GM12878 (cell line): Measurements from ENCODE around the gene EVC. TPM values are rescaled to one million over a fixed set of nuclear protein-coding genes. Genes with fewer than 3 reads are reported as not detected.

Experiments
- ATAC-seq: fragments of 200-7000 bp; cut with Tn5 transposase; 3 replicates; pipeline ENCODE4 v1.9.1; 2020; ENCODE audit warnings: mild to moderate bottlenecking, moderate library complexity
- BruUV-seq: library from RNA; stranded (reverse); fragments of 400-500 nt; replicated peaks from 2 replicates; lab custom pipeline; 2021; lab: Mats Ljungman, UMichigan
- CTCF ChIA-PET: fragments of 300-600 bp; sonication (Branson Sonifier 250); formaldehyde crosslinking; extraction: SDS; loops from one replicate; lab custom pipeline; 2021; ENCODE audit warnings: inconsistent platforms; lab: Yijun Ruan, JAX
- POLR2A ChIA-PET: fragments of 350-600 bp; formaldehyde crosslinking; extraction: SDS; loops from one replicate; lab custom pipeline; 2021; ENCODE audit warnings: inconsistent platforms; lab: Charles Lee
- RAD21 ChIA-PET: fragments of 300-600 bp; sonication (Branson Sonifier 250); formaldehyde crosslinking; loops from one replicate; lab custom pipeline; 2023; ENCODE audit warnings: antibody characterized with exemption; ENCODE audit not compliant: unreplicated experiment; lab: Charles Lee
- SMC1A ChIA-PET: fragments of 300-600 bp; sonication (Branson Sonifier 250); formaldehyde crosslinking; loops from one replicate; lab custom pipeline; 2023; ENCODE audit not compliant: unreplicated experiment, uncharacterized antibody; lab: Charles Lee
- DNase-seq: peaks from one replicate; pipeline ENCODE4 v3.0.0-alpha.2; 2011; ENCODE audit warnings: low read depth, low spot score
- FAIRE-seq: peaks from 3 replicates; lab custom pipeline; 2011; peaks lifted over from hg19 to GRCh38; lab: Jason Lieb, UNC
- H2AFZ ChIP-seq: 2 replicates; pipeline ENCODE4 v1.6.0; 2011; ENCODE audit warnings: low read depth, low read length, control low read depth; ENCODE audit not compliant: control insufficient read depth
- H3K27ac ChIP-seq: 2 replicates; pipeline ENCODE4 v1.5.1; 2011; ENCODE audit warnings: control low read depth; ENCODE audit not compliant: control insufficient read depth, insufficient read depth
- H3K27me3 ChIP-seq, 2 experiments: replicated peaks in 1 of 2; 2 replicates each; pipeline versions ENCODE4 v1.6.0 to v1.6.1; 2011; ENCODE audit warnings: low read length in 1 of 2; ENCODE audit not compliant: control insufficient read depth in 2 of 2, insufficient read depth in 2 of 2
- H3K36me3 ChIP-seq, 2 experiments: 2 replicates each; pipeline ENCODE4 v1.5.1; 2011; ENCODE audit warnings: low read length in 1 of 2; ENCODE audit not compliant: control insufficient read depth in 2 of 2, insufficient read depth in 2 of 2
- H3K4me1 ChIP-seq: 2 replicates; pipeline ENCODE4 v1.6.1; 2011; ENCODE audit warnings: mild to moderate bottlenecking, low read length, moderate library complexity, mixed read lengths; ENCODE audit not compliant: control insufficient read depth, insufficient read depth
- H3K4me2 ChIP-seq: 2 replicates; pipeline ENCODE4 v1.6.0; 2011; ENCODE audit warnings: control low read depth; ENCODE audit not compliant: control insufficient read depth, insufficient read depth
- H3K4me3 ChIP-seq: fragments of 200-600 bp; sonication (generic); 2 replicates; pipeline ENCODE4 v1.5.1; 2016
- H3K79me2 ChIP-seq: 2 replicates; pipeline ENCODE4 v1.6.0; 2011; ENCODE audit warnings: low read length; ENCODE audit not compliant: control insufficient read depth, insufficient read depth
- H3K9ac ChIP-seq: 2 replicates; pipeline ENCODE4 v1.8.0; 2011; ENCODE audit warnings: low read length, control low read depth, mixed read lengths; ENCODE audit not compliant: control insufficient read depth, insufficient read depth
- H3K9me3 ChIP-seq: replicated peaks from 3 replicates; pipeline ENCODE4 v1.5.1; 2011; ENCODE audit warnings: mild to moderate bottlenecking, low read length; ENCODE audit not compliant: control insufficient read depth, insufficient read depth
- H4K20me1 ChIP-seq: 2 replicates; pipeline ENCODE4 v1.6.0; 2011; ENCODE audit not compliant: control insufficient read depth, insufficient read depth
- BCL11A ChIP-seq: IDR thresholded peaks from 2 replicates; pipeline ENCODE4 v1.6.1; 2011; ENCODE audit warnings: low read depth, low read length
- SPI1 ChIP-seq: IDR thresholded peaks from 2 replicates; pipeline ENCODE4 v1.6.1; 2011; ENCODE audit warnings: low read depth, mild to moderate bottlenecking, low read length, moderate library complexity, borderline replicate concordance; ENCODE audit not compliant: insufficient read depth
- STAT1 ChIP-seq: fragments of 450-650 bp; conservative IDR thresholded peaks from 2 replicates; pipeline ENCODE4 v1.6.1; 2014; ENCODE audit warnings: antibody characterized with exemption, mild to moderate bottlenecking
- WRNIP1 ChIP-seq: IDR thresholded peaks from 2 replicates; pipeline ENCODE4 v1.6.1; 2011; ENCODE audit warnings: low read depth, low read length, improper control_type of control experiment, borderline replicate concordance
- ZNF24 ChIP-seq: fragments of 450-650 bp; IDR thresholded peaks from 2 replicates; pipeline ENCODE4 v1.6.1; 2017; ENCODE audit warnings: antibody characterized with exemption, mild to moderate bottlenecking
- ZNF384 ChIP-seq: IDR thresholded peaks from 2 replicates; pipeline ENCODE4 v1.6.1; 2012; ENCODE audit warnings: low read depth, mild to moderate bottlenecking, low read length, improper control_type of control experiment, borderline replicate concordance
- WGBS: methylation state at CpG from one replicate; pipeline ENCODE4 v1.1.6; 2016; ENCODE audit warnings: low lambda C conversion rate; ENCODE audit not compliant: insufficient replicate concordance, insufficient coverage; ENCODE audit errors: missing lambda C conversion rate; 5-methylcytosine and 5-hydroxymethylcytosine counted together
- in situ Hi-C: fragments of 300-500 bp; cut with MboI; formaldehyde crosslinking; loops from 9 replicates; pipeline ENCODE4 v1.14.3; 2018; ENCODE audit warnings: mixed read lengths
- intact Hi-C: fragments of 100-400 bp; cut with micrococcal nuclease; formaldehyde crosslinking; loops from one replicate; pipeline ENCODE4 v1.14.2; 2022; ENCODE audit not compliant: unreplicated experiment
- polyA plus RNA-seq, 11 experiments: library from polyadenylated mRNA; depleted of rRNA in 4 of 11; unstranded in 6 of 11; stranded (reverse) in 5 of 11; fragments of >200 nt; fragmentation: Nextera tagmentation in 4 of 11; fragmentation: Illumina TruSeq in 1 of 11; extraction: Ambion mirVana in 4 of 11; extraction: Trizol in 1 of 11; gene quantifications; 1 replicate in 1 of 11; 2 replicates in 10 of 11; pipeline versions ENCODE4 v1.2.1 to v1.2.3, GENCODE V29; 2011 to 2016; ENCODE audit warnings: inconsistent platforms in 2 of 11, missing spikeins in 2 of 11, low read depth in 1 of 11
- total RNA-seq, 4 experiments: library from RNA; depleted of rRNA in 3 of 4; stranded (reverse); fragments of >200 nt in 3 of 4; fragmentation: Illumina TruSeq in 1 of 4; extraction: Trizol in 1 of 4; gene quantifications; 2 replicates each; pipeline versions ENCODE4 v1.2.1 to v1.2.3, GENCODE V29; 2013 to 2021
- TF ChIP-seq, protein P1 (sequence below): fragments of 450-650 bp; IDR thresholded peaks from 2 replicates; pipeline ENCODE4 v1.6.1; 2018; ENCODE audit warnings: mild to moderate bottlenecking, low read depth, moderate library complexity; ENCODE audit not compliant: partially characterized antibody

EVC gene
- total and polyA plus RNA-seq, 10 of the 15 experiments (the other 5 are each of a cell fraction or from before 2014, with no cell fraction given) = 0.87 to 55.9 (median 15.6) TPM

DNA sequence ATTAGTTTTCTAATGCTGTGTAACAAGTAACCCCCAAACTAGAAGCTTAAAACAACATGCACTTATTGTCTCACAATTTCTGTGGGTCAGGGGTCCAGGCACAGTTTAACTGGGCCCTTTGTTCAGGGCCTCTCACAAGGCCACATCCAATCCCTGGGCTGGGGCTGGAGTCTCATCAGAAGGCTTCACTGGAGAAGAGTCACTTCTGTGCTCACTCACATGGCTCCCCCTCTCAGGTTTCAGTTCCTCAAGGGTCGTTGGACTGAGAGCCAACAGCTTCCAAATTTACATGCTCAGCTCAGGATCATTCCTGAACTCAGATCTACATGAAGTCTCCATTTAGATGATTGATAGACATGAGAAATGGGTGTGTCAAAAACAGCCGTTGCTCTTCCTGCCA lies 77.1 kb downstream of the EVC start:
- Histone ChIP-seq H3K4me2 (no peak overlapping the region), H3K27me3 (no peaks in the 10 kb centered on the region), H3K9ac (no peak overlapping the region), H3K9me3 (peaks cover 4% of the 10 kb centered on the region; the same call in 1 of the 3 replicates), H3K79me2 (no peaks in the 10 kb centered on the region), H3K4me1 (no peaks in the 10 kb centered on the region), H4K20me1 (no peaks in the 10 kb centered on the region), H3K4me3 (no peak overlapping the region), H3K27ac (no peak overlapping the region), H3K36me3 (peaks cover 2 to 5% of the 10 kb centered on the region in 2 experiments; a peak in 2 of 4 replicates), H2AFZ (no peak overlapping the region)
- RAD21 ChIA-PET = no interaction called here
- BruUV-seq = no TSS peak
- DNase-seq = no peak
- SMC1A ChIA-PET = interaction anchor here (1.3 kb wide), 1 partner anchor 16 kb away, joined by 4 read pairs; no protein-coding TSS in a partner anchor
- no peak for FAIRE-seq
- CTCF ChIA-PET = no interaction called here
- peak; percentile 24; the same call in 1 of the 3 replicates for ATAC-seq
- intact Hi-C loops (no loop called here), in situ Hi-C loops (no loop called here)
- TF ChIP-seq STAT1 = no peak
- TF ChIP-seq SPI1 = peak; percentile 71; the same call in 1 of the 2 replicates
- WGBS = 3% methylated on average over 2 of the region's 2 CpGs
- POLR2A ChIA-PET = no interaction called here

DNA sequence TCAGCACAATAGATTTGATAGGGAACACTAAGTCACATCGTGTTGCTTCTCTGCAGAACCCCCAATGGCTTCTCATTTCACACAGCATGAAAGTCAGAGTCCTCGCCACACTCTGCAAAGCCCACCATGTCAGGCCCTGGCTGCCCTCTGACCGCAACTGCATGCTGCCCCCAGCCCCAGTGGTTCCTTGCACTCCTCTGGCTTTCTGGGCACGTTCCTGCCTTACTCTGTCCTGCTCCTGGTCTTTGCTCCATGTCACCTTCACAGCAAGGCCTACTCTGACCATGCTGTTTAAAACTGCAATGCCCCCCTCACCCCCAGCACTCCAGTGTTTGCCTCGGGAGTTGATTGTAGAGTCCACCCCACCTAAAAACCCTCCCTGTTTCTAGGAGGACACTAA lies 78.1 kb downstream of the EVC start:
- H3K79me2 ChIP-seq = no peaks in the 10 kb centered on the region
- FAIRE-seq (no peak), ATAC-seq (no peak), DNase-seq (no peak)
- H4K20me1 ChIP-seq = no peaks in the 10 kb centered on the region
- WGBS = 0% methylated on average over 5 of the region's 5 CpGs
- CTCF ChIA-PET = interaction anchor here (2.4 kb wide), 1 partner anchor 389 kb away, joined by 13 read pairs; no protein-coding TSS in a partner anchor
- peaks cover 4% of the 10 kb centered on the region; the same call in 1 of the 3 replicates for H3K9me3 ChIP-seq
- no peak for TF ChIP-seq ZNF384
- TF ChIP-seq, protein P1, sequence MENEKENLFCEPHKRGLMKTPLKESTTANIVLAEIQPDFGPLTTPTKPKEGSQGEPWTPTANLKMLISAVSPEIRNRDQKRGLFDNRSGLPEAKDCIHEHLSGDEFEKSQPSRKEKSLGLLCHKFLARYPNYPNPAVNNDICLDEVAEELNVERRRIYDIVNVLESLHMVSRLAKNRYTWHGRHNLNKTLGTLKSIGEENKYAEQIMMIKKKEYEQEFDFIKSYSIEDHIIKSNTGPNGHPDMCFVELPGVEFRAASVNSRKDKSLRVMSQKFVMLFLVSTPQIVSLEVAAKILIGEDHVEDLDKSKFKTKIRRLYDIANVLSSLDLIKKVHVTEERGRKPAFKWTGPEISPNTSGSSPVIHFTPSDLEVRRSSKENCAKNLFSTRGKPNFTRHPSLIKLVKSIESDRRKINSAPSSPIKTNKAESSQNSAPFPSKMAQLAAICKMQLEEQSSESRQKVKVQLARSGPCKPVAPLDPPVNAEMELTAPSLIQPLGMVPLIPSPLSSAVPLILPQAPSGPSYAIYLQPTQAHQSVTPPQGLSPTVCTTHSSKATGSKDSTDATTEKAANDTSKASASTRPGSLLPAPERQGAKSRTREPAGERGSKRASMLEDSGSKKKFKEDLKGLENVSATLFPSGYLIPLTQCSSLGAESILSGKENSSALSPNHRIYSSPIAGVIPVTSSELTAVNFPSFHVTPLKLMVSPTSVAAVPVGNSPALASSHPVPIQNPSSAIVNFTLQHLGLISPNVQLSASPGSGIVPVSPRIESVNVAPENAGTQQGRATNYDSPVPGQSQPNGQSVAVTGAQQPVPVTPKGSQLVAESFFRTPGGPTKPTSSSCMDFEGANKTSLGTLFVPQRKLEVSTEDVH = no peak
- no peak for TF ChIP-seq ZNF24
- TF ChIP-seq BCL11A = no peak
- TF ChIP-seq WRNIP1 = no peak
- intact Hi-C loops (no loop called here), in situ Hi-C loops (no loop called here)
- no TSS peak for BruUV-seq
- RAD21 ChIA-PET = no interaction called here
- H3K36me3 ChIP-seq = peaks cover 0 to 5% of the 10 kb centered on the region in 2 experiments; a peak in 1 of 4 replicates
- SMC1A ChIA-PET = interaction anchor here (1.3 kb wide), 1 partner anchor 15 kb away, joined by 4 read pairs; no protein-coding TSS in a partner anchor
- POLR2A ChIA-PET = no interaction called here
- H3K27me3 ChIP-seq = no peaks in the 10 kb centered on the region
- H3K9ac ChIP-seq = no peak overlapping the region
- no peak overlapping the region for H3K27ac ChIP-seq
- no peak overlapping the region for H2AFZ ChIP-seq
- no peak overlapping the region for H3K4me3 ChIP-seq
- no peak overlapping the region for H3K4me2 ChIP-seq
- no peaks in the 10 kb centered on the region for H3K4me1 ChIP-seq
